ENCODE data around the gene CNTN1. TPM values are rescaled to one million over a fixed set of nuclear protein-coding genes. Genes with fewer than 3 reads are reported as not detected.

The CNTN1 gene
- total RNA-seq, 6 experiments from 2014 or later: 0.09 to 0.66 (median 0.26) TPM

GRCh38 chr12:40645361-40645760, 46.9 kb upstream of the CNTN1 start:
- TF ChIP-seq, protein P1, sequence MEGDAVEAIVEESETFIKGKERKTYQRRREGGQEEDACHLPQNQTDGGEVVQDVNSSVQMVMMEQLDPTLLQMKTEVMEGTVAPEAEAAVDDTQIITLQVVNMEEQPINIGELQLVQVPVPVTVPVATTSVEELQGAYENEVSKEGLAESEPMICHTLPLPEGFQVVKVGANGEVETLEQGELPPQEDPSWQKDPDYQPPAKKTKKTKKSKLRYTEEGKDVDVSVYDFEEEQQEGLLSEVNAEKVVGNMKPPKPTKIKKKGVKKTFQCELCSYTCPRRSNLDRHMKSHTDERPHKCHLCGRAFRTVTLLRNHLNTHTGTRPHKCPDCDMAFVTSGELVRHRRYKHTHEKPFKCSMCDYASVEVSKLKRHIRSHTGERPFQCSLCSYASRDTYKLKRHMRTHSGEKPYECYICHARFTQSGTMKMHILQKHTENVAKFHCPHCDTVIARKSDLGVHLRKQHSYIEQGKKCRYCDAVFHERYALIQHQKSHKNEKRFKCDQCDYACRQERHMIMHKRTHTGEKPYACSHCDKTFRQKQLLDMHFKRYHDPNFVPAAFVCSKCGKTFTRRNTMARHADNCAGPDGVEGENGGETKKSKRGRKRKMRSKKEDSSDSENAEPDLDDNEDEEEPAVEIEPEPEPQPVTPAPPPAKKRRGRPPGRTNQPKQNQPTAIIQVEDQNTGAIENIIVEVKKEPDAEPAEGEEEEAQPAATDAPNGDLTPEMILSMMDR (IDR thresholded peaks at IDR 0.05): no peak
- TF ChIP-seq POLR2A (IDR thresholded peaks at IDR 0.05): no peak
- 14% methylated on average over 1 of the region's 3 CpGs for WGBS (ENCODE audit: insufficient coverage, low coverage, low lambda C conversion rate, missing lambda C conversion rate)
- H3K27ac ChIP-seq: no peak overlapping the region
- no peak overlapping the region for H3K4me3 ChIP-seq
- no peaks in the 10 kb centered on the region for H3K9me3 ChIP-seq
- H3K36me3 ChIP-seq: no peaks in the 10 kb centered on the region
- ATAC-seq (no peak), DNase-seq (no peak)
- no peaks in the 10 kb centered on the region for H3K4me1 ChIP-seq
- intact Hi-C loops (cut with DNase I): no loop called here
- no peaks in the 10 kb centered on the region for H3K27me3 ChIP-seq

DNA sequence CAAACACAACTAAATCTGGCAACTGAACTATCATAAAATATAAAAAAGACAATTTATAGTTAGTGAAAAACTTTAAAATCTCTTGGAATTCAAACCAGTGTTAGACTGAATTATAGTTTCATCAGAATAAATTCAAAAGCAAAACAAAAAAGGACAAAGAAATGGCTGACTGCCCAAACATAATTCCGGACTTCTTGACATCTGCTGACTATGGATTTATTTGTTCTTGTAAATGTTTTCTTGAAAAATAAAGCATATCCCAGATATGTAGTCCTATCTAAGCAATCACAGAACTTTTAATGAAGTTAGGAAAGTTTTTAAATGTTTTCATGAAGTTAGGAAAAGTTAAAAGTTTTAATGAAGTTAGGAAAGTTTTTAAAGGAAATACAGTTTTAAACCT, 45.8 kb upstream of the CNTN1 start:
- Histone ChIP-seq H3K4me3 (no peak overlapping the region), H3K27me3 (no peaks in the 10 kb centered on the region), H3K36me3 (no peaks in the 10 kb centered on the region), H3K9me3 (no peaks in the 10 kb centered on the region), H3K4me1 (no peaks in the 10 kb centered on the region), H3K27ac (no peak overlapping the region)
- no peak for DNase-seq
- no peak for ATAC-seq
- WGBS (ENCODE audit: insufficient coverage, low coverage, low lambda C conversion rate, missing lambda C conversion rate): 23% methylated on average over 1 of the region's 1 CpG
- TF ChIP-seq, protein P1 (IDR thresholded peaks at IDR 0.05): no peak
- TF ChIP-seq POLR2A (IDR thresholded peaks at IDR 0.05): no peak
- intact Hi-C loops (cut with DNase I): no loop called here

- H3K4me1 ChIP-seq: no peaks in the 10 kb centered on the region
- ATAC-seq (no peak), DNase-seq (no peak)
- no peaks in the 10 kb centered on the region for H3K9me3 ChIP-seq
- TF ChIP-seq POLR2A (IDR thresholded peaks at IDR 0.05): no peak
- TF ChIP-seq, protein P1 (IDR thresholded peaks at IDR 0.05): no peak
- intact Hi-C loops (cut with DNase I): no loop called here
- no peak overlapping the region for H3K4me3 ChIP-seq
- no peaks in the 10 kb centered on the region for H3K27me3 ChIP-seq
- H3K27ac ChIP-seq: no peak overlapping the region
- no peaks in the 10 kb centered on the region for H3K36me3 ChIP-seq
These were observed 45.3 kb upstream of the CNTN1 start for GRCh38 chr12:40646911-40647310.

- WGBS (ENCODE audit: insufficient coverage, low coverage, low lambda C conversion rate, missing lambda C conversion rate): 65% methylated on average over 2 of the region's 2 CpGs
- intact Hi-C loops (cut with DNase I): no loop called here
- no peaks in the 10 kb centered on the region for H3K4me1 ChIP-seq
- ATAC-seq (no peak), DNase-seq (no peak)
- TF ChIP-seq POLR2A (IDR thresholded peaks at IDR 0.05): no peak
- TF ChIP-seq, protein P1 (IDR thresholded peaks at IDR 0.05): no peak
- no peaks in the 10 kb centered on the region for H3K36me3 ChIP-seq
- H3K27ac ChIP-seq: no peak overlapping the region
- H3K4me3 ChIP-seq: no peak overlapping the region
- no peaks in the 10 kb centered on the region for H3K9me3 ChIP-seq
- H3K27me3 ChIP-seq: no peaks in the 10 kb centered on the region
These were observed 44.6 kb upstream of the CNTN1 start for GRCh38 chr12:40647651-40648050.

DNA sequence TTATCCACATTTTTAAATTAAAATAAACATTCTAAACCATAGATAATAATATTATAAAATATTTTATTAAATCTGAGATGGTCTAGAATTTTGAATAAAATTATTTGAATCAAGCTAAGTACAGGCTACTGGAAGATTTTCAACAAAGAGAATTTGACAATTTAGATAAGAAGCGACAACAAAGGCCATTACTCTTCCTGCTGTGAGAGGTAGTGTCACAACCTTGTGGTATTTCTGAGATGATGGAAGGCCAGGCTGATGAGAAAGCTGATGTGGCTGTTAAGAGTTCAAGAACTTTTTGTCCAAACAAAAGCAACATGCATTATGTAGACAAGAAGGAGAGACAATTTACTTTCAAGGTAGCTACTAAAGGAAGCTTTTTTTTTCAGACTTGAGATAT, 43.7 kb upstream of the CNTN1 start:
- ATAC-seq (no peak), DNase-seq (no peak)
- TF ChIP-seq, protein P1 (IDR thresholded peaks at IDR 0.05): no peak
- no peak for TF ChIP-seq POLR2A (IDR thresholded peaks at IDR 0.05)
- intact Hi-C loops (cut with DNase I): no loop called here
- H3K4me3 ChIP-seq: no peak overlapping the region
- no peaks in the 10 kb centered on the region for H3K27me3 ChIP-seq
- H3K9me3 ChIP-seq: no peaks in the 10 kb centered on the region
- WGBS (ENCODE audit: insufficient coverage, low coverage, low lambda C conversion rate, missing lambda C conversion rate): 54% methylated on average over 1 of the region's 1 CpG
- no peak overlapping the region for H3K27ac ChIP-seq
- no peaks in the 10 kb centered on the region for H3K36me3 ChIP-seq
- H3K4me1 ChIP-seq: no peaks in the 10 kb centered on the region
